ENCODE measurements around the gene INTS2. TPM values are rescaled to one million over a fixed set of nuclear protein-coding genes. Genes with fewer than 3 reads are reported as not detected.

Gene INTS2
- polyA plus RNA-seq, 1 of the 3 experiments (the other 2 are of a cell fraction): 6.7 TPM

- Histone ChIP-seq H3K9ac (no peak overlapping the region), H3K4me3 (ENCODE audit: low read depth in 2 of 2, low read length in 1 of 2) (no peak overlapping the region), H3K4me2 (no peak overlapping the region), H3K36me3 (replicated peaks in 1 of 2; ENCODE audit: control insufficient read depth in 1 of 2, insufficient read depth in 2 of 2, low read length in 1 of 2) (peaks cover 64 to 76% of the 10 kb centered on the region in 2 experiments), H3K27ac (ENCODE audit: low read depth in 2 of 2, low read length in 1 of 2) (no peak overlapping the region), H3K79me2 (ENCODE audit: insufficient read depth) (no peaks in the 10 kb centered on the region), H3K4me1 (ENCODE audit: control insufficient read depth in 1 of 2, insufficient read depth in 2 of 2, low read depth in 1 of 2, low read length in 1 of 2) (no peaks in the 10 kb centered on the region), H3K9me2 (no peaks in the 10 kb centered on the region), H3K9me3 (no peaks in the 10 kb centered on the region), H4K20me1 (ENCODE audit: insufficient read depth) (no peaks in the 10 kb centered on the region), H3F3A (replicated peaks; ENCODE audit: insufficient read depth) (peaks cover 8% of the 10 kb centered on the region), H2AFZ (ENCODE audit: low read depth) (no peak overlapping the region), H3K27me3 (ENCODE audit: insufficient read depth) (no peaks in the 10 kb centered on the region)
- ChIA-PET CTCF (no interaction called here), POLR2A (no interaction called here)
- WGBS (ENCODE audit: low lambda C conversion rate): 92% methylated on average over 2 of the region's 2 CpGs
- TF ChIP-seq NRF1 (IDR thresholded peaks at IDR 0.05; ENCODE audit: low read depth, low read length) (no peak), RXRA (IDR thresholded peaks at IDR 0.05; ENCODE audit: borderline replicate concordance, low read depth) (no peak), ZBTB33 (IDR thresholded peaks at IDR 0.05; ENCODE audit: borderline replicate concordance, low read depth) (no peak), RAD21 (IDR thresholded peaks at IDR 0.05; ENCODE audit: low read length) (no peak), CHD2 (IDR thresholded peaks at IDR 0.05; ENCODE audit: low read length, partially characterized antibody) (no peak)
- no peak for DNase-seq
Measured at GRCh38 chr17:61874075-61874474, 53.7 kb downstream of the INTS2 start.

- no peak overlapping the region for H3K27ac ChIP-seq (ENCODE audit: low read depth in 2 of 2, low read length in 1 of 2)
- H3K9ac ChIP-seq: no peak overlapping the region
- no peaks in the 10 kb centered on the region for H4K20me1 ChIP-seq (ENCODE audit: insufficient read depth)
- H2AFZ ChIP-seq (ENCODE audit: low read depth): no peak overlapping the region
- H3K79me2 ChIP-seq (ENCODE audit: insufficient read depth): no peaks in the 10 kb centered on the region
- WGBS (ENCODE audit: low lambda C conversion rate): 97% methylated on average over 3 of the region's 3 CpGs
- peaks cover 75 to 79% of the 10 kb centered on the region in 2 experiments for H3K36me3 ChIP-seq (replicated peaks in 1 of 2; ENCODE audit: control insufficient read depth in 1 of 2, insufficient read depth in 2 of 2, low read length in 1 of 2)
- ChIA-PET POLR2A (no interaction called here), CTCF (interaction anchor here (0.6 to 1.1 kb wide), 2 partner anchors 35 to 1085 kb away, joined by 4 to 5 read pairs; no protein-coding TSS in a partner anchor)
- no peaks in the 10 kb centered on the region for H3K27me3 ChIP-seq (ENCODE audit: insufficient read depth)
- no peak overlapping the region for H3K4me3 ChIP-seq (ENCODE audit: low read depth in 2 of 2, low read length in 1 of 2)
- TF ChIP-seq FOXJ3 (CRISPR knock-in tag; IDR thresholded peaks at IDR 0.05) (no peak), TCF12 (IDR thresholded peaks at IDR 0.05) (no peak), USF1 (IDR thresholded peaks at IDR 0.05; ENCODE audit: borderline replicate concordance, low read depth) (no peak), GATA2 (CRISPR knock-in tag; IDR thresholded peaks at IDR 0.05) (no peak), GABPA (IDR thresholded peaks at IDR 0.05; ENCODE audit: low read depth) (no peak), FOXM1 (IDR thresholded peaks at IDR 0.05; ENCODE audit: low read depth) (no peak)
- no peak overlapping the region for H3K4me2 ChIP-seq
- H3K9me2 ChIP-seq: no peaks in the 10 kb centered on the region
- peaks cover 19% of the 10 kb centered on the region for H3F3A ChIP-seq (replicated peaks; ENCODE audit: insufficient read depth)
- no peaks in the 10 kb centered on the region for H3K4me1 ChIP-seq (ENCODE audit: control insufficient read depth in 1 of 2, insufficient read depth in 2 of 2, low read depth in 1 of 2, low read length in 1 of 2)
- H3K9me3 ChIP-seq: no peaks in the 10 kb centered on the region
- no peak for DNase-seq
Measured at GRCh38 chr17:61872099-61872498, 55.7 kb downstream of the INTS2 start.
